NB4 (cell line): ENCODE data around the gene UTF1.

Experiments
- CTCF ChIP-seq: IDR thresholded peaks from one replicate; pipeline ENCODE4 v1.5.1; 2012; ENCODE audit warnings: low read depth, low read length
- MYC ChIP-seq: IDR thresholded peaks from 2 replicates; pipeline ENCODE4 v1.6.1; 2011; ENCODE audit warnings: low read depth, low read length
- POLR2A ChIP-seq: IDR thresholded peaks from 2 replicates; pipeline ENCODE4 v1.6.1; 2011; ENCODE audit warnings: mild to moderate bottlenecking; ENCODE audit not compliant: insufficient read length; ENCODE audit errors: extremely low read depth

- TF ChIP-seq POLR2A (no peak), CTCF (no peak), MYC (no peak)
These were observed 34.4 kb upstream of the UTF1 start for GRCh38 chr10:133195611-133196010.
